ENCODE measurements around the gene AACS.

AACS gene

DNA sequence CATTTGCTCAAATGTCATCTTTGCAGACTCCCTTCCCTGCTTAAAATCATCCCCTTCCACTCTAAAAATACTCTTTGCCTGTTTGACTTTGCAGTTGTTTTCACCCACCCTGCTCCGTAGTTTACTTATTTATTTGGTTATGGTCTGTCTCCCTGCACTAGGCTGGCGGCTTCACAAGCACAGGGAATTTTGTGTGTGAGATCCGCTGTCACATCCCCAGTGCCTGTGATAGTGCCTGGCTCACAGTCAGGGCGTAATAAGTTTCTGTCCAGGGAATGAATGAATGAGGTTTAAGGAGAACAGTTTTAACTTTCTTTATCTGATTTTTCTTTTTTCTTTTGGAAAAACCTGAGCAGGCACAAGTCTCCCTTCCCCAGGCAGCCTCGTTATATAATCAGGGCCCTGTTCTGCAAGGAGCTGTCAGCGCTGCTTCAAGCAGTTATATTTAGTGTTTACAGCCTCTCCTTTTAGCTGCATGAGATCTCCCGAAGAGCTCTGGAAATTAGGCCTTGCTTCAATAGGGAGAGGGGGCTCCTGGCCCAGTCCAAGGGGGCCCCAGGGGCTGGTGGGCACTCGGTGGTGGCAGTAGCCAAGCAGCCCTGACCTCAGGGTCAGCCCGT lies 107.1 kb downstream of the AACS start:
- Histone ChIP-seq H3K9me3 (ENCODE audit: control insufficient read depth in 1 of 2, low read length in 2 of 2) (peaks cover 7 to 15% of the 10 kb centered on the region in 2 donors), H3K27me3 (ENCODE audit: low read depth, low read length) (no peaks in the 10 kb centered on the region), H3K36me3 (ENCODE audit: control insufficient read depth in 1 of 2, insufficient read depth in 2 of 2, low read length in 2 of 2) (no peaks in the 10 kb centered on the region), H3K27ac (ENCODE audit: low read length) (no peak overlapping the region), H3K4me3 (ENCODE audit: low read depth in 1 of 2, low read length in 2 of 2) (no peak overlapping the region), H3K4me1 (ENCODE audit: control insufficient read depth in 1 of 2, insufficient read depth in 2 of 2, low read length in 2 of 2) (no peaks in the 10 kb centered on the region)

DNA sequence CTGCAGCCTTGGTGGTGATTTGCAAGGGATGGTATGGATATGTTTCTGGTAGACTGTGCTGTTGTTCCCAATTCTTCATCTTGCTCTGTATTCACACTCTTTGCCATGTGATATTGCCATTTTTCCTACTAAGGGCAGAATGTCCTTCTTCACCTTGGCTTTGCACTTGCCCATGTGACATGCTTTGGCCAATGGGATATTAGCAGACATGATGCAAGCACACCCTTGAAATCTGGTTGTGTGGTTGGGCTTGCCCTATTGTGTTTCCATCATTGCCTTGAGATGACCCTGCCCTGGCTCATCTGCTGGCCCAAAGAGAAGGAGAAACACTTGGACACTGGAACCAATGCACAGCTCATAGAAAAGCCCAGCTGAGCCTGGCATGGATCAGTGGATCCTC lies 110.3 kb downstream of the AACS start:
- Histone ChIP-seq H3K4me3 (ENCODE audit: low read depth in 1 of 2, low read length in 2 of 2) (no peak overlapping the region), H3K27ac (ENCODE audit: low read length) (no peak overlapping the region), H3K27me3 (ENCODE audit: low read depth, low read length) (no peaks in the 10 kb centered on the region)

DNA sequence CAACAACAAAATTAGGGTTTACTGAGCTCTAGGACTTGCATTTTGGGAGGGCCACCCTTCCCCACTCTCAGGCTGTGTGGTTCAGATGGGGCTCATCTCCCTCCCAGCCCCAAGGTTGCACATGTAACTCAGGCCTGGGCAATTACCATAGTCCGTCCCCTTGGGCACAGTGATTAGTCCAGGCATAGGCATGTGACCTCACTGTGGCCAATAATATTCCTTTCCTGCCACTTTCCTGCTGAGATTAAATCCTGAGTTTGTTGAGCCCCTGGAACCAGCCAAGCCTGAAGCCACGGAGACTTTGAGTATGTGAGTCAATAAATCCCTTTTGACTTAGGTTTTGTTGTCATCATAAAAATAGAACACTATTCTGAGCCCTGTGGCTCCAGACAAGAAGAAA lies 113.0 kb downstream of the AACS start:
- Histone ChIP-seq H3K4me3 (ENCODE audit: low read depth in 1 of 2, low read length in 2 of 2) (no peak overlapping the region), H3K9me3 (ENCODE audit: control insufficient read depth in 1 of 2, low read length in 2 of 2) (peaks cover 0 to 7% of the 10 kb centered on the region in 2 donors), H3K36me3 (ENCODE audit: control insufficient read depth in 1 of 2, insufficient read depth in 2 of 2, low read length in 2 of 2) (no peaks in the 10 kb centered on the region), H3K27ac (ENCODE audit: low read length) (no peak overlapping the region), H3K4me1 (ENCODE audit: control insufficient read depth in 1 of 2, insufficient read depth in 2 of 2, low read length in 2 of 2) (peaks cover 0 to under 1% of the 10 kb centered on the region in 2 donors), H3K27me3 (ENCODE audit: low read depth, low read length) (no peaks in the 10 kb centered on the region)

More for the DNA sequence above, 110.3 kb downstream of the AACS start:
- no peaks in the 10 kb centered on the region for H3K4me1 ChIP-seq (ENCODE audit: control insufficient read depth in 1 of 2, insufficient read depth in 2 of 2, low read length in 2 of 2)
- no peaks in the 10 kb centered on the region for H3K36me3 ChIP-seq (ENCODE audit: control insufficient read depth in 1 of 2, insufficient read depth in 2 of 2, low read length in 2 of 2)
- peaks cover 0 to 7% of the 10 kb centered on the region in 2 donors for H3K9me3 ChIP-seq (ENCODE audit: control insufficient read depth in 1 of 2, low read length in 2 of 2)

DNA sequence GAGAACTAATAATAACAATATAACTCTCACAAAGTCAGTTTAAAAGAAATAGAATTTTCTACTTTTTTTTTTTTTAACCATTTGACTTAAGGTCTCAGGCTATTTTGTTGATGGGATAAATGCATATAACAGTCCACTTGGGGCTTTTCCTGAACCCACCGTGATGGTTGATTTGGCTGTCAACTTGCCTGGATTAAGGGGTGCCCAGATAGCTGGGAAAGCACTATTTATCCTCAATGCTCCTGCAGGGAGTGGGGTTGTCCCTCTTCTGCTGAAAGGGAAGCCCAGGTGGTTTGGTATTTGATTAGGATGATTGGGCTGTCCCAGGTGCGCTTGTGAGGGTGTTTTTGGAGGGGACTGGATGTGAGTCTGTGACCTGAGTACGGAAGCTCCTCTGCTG lies 114.9 kb downstream of the AACS start:
- peaks cover 13% of the 10 kb centered on the region for H3K27me3 ChIP-seq (ENCODE audit: low read depth, low read length)
- no peak overlapping the region for H3K27ac ChIP-seq (ENCODE audit: low read length)
- no peaks in the 10 kb centered on the region for H3K36me3 ChIP-seq (ENCODE audit: control insufficient read depth in 1 of 2, insufficient read depth in 2 of 2, low read length in 2 of 2)
- H3K4me1 ChIP-seq (ENCODE audit: control insufficient read depth in 1 of 2, insufficient read depth in 2 of 2, low read length in 2 of 2): peaks cover 0 to 5% of the 10 kb centered on the region in 2 donors
- no peak overlapping the region for H3K4me3 ChIP-seq (ENCODE audit: low read depth in 1 of 2, low read length in 2 of 2)
- peaks cover 0 to 7% of the 10 kb centered on the region in 2 donors for H3K9me3 ChIP-seq (ENCODE audit: control insufficient read depth in 1 of 2, low read length in 2 of 2)

DNA sequence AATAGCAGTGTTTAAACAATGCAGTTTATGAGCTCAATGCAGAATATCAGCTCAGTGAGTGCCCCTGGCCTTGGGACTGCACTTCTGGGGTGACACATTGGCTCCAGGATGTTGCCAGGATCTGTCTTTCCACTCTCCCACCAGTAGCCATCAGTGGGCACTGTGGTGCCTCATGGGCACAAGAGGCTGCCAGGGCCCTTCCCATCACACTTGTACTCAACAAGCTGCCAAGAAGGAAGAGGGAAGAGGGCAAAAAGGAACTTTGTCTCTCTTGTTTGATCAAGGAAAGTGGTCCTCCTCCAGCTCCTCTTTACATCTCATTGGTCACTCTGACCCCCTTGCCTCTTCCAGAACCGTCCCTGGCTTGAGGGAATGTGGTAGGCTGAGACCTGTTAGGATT lies 115.9 kb downstream of the AACS start:
- H3K9me3 ChIP-seq (ENCODE audit: control insufficient read depth in 1 of 2, low read length in 2 of 2): no peaks in the 10 kb centered on the region
- no peak overlapping the region for H3K27ac ChIP-seq (ENCODE audit: low read length)
- no peak overlapping the region for H3K4me3 ChIP-seq (ENCODE audit: low read depth in 1 of 2, low read length in 2 of 2)
- no peaks in the 10 kb centered on the region for H3K36me3 ChIP-seq (ENCODE audit: control insufficient read depth in 1 of 2, insufficient read depth in 2 of 2, low read length in 2 of 2)
- peaks cover 13% of the 10 kb centered on the region for H3K27me3 ChIP-seq (ENCODE audit: low read depth, low read length)
- peaks cover 0 to 10% of the 10 kb centered on the region in 2 donors for H3K4me1 ChIP-seq (ENCODE audit: control insufficient read depth in 1 of 2, insufficient read depth in 2 of 2, low read length in 2 of 2)

DNA sequence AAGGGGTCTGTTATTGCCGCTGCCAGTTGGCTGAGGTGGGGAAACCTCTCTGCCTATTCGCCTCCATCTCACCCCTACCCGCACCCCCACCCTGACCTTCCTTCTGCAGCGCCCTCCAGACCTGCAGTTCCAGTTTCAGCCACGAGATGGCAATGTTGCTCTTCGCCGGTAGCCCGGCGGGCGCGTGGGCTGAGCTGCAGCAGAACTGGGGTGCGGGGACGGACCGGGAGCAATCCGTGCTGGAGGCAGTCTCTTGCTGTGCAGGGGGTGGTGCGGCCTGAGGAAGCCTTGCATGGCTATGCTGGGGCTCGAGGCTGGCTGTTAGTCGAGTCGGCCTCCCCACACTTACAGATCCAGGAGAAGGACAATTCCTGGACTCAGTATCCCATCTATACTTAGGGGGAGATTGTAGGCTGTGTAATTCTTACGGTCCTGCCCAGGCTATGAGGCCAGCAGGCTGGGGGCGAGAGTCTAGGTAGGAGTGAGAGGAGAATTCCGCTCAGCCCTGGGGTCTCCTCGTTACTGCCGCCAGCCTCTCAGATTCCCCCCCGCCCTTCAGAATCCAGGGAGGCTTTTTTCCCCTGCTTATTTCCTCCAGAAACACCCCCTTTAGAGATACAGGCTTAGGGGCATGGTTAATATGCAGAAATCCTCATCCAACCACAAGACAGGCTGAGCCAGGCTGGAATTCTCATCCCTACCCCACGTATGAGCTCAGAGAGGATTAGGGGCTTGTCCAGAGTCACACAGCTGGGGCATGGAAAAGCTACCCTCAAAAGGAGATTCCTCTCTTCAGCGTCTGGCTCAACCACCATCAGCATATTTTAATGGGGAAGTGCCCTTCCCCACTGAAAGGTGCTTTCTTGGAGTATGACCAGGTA lies 118.2 kb downstream of the AACS start:
- Histone ChIP-seq H3K9me3 (ENCODE audit: control insufficient read depth in 1 of 2, low read length in 2 of 2) (no peaks in the 10 kb centered on the region), H3K27me3 (ENCODE audit: low read depth, low read length) (peaks cover 24% of the 10 kb centered on the region), H3K4me3 (ENCODE audit: low read depth in 1 of 2, low read length in 2 of 2) (no peak overlapping the region), H3K36me3 (ENCODE audit: control insufficient read depth in 1 of 2, insufficient read depth in 2 of 2, low read length in 2 of 2) (no peaks in the 10 kb centered on the region), H3K27ac (ENCODE audit: low read length) (no peak overlapping the region), H3K4me1 (ENCODE audit: control insufficient read depth in 1 of 2, insufficient read depth in 2 of 2, low read length in 2 of 2) (peaks cover 5 to 25% of the 10 kb centered on the region in 2 donors)

DNA sequence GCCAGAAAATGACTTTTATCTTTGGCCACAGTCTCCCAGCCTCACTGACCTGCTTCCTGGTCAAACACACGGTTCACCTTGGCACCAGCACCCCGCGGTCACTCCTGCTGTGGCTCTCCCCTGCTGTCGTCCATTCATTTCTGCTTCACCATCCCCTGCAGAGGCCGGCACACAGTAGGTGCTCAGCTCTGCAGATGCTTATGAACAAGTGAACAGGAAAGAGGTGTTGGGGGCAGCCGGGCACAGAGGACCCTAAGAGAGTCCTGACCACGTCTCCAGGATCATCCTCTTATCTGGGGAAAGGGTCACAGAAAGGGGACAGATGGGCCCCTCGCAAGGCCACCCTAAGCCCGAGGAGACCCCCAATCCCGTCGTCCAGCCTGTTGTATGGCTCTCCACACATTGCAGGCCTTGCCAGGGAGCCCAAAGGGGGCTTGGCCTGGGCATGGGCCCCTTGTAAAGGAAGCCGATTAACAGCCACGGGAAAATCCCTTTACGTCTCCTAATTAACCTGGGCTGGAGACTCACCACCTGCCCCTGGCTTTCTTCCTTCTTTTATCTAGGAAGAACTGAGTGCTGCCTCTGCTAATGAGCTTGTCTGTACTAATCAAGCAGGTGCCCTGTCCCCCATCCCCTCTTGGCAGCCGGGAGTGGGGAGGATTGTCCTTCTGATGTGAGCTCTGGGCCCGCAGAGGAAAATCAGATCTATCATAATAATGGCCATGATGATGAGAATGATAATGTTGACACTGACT lies 119.2 kb downstream of the AACS start:
- H3K27me3 ChIP-seq (ENCODE audit: low read depth, low read length): peaks cover 33% of the 10 kb centered on the region
- no peak overlapping the region for H3K4me3 ChIP-seq (ENCODE audit: low read depth in 1 of 2, low read length in 2 of 2)
- no peaks in the 10 kb centered on the region for H3K36me3 ChIP-seq (ENCODE audit: control insufficient read depth in 1 of 2, insufficient read depth in 2 of 2, low read length in 2 of 2)
- no peak overlapping the region for H3K27ac ChIP-seq (ENCODE audit: low read length)
- no peaks in the 10 kb centered on the region for H3K9me3 ChIP-seq (ENCODE audit: control insufficient read depth in 1 of 2, low read length in 2 of 2)
- peaks cover 5 to 25% of the 10 kb centered on the region in 2 donors for H3K4me1 ChIP-seq (ENCODE audit: control insufficient read depth in 1 of 2, insufficient read depth in 2 of 2, low read length in 2 of 2)

DNA sequence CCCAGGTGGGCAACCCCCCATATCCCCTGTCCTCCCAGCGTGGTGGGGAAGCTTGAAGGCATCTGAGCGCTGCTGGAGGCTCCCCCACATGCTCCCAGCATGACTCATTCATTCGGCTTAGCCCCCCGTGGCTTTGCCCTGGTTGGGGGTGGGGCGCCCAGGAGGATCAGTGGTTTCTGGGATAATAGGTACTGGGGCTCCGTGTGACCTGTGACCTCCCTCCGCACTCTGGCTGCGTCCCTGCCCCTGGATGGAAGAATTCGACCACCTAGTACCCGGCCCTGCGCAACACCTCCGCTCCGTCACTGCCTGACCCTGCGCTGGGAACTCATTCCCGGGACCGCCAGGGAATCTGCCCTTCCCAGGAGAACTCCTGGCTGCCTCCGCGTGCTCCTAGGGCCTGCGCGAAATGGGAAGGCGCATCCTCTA lies 120.1 kb downstream of the AACS start:
- no peak overlapping the region for H3K27ac ChIP-seq (ENCODE audit: low read length)
- peaks cover 5 to 25% of the 10 kb centered on the region in 2 donors for H3K4me1 ChIP-seq (ENCODE audit: control insufficient read depth in 1 of 2, insufficient read depth in 2 of 2, low read length in 2 of 2)
- H3K27me3 ChIP-seq (ENCODE audit: low read depth, low read length): peaks cover 42% of the 10 kb centered on the region
- no peaks in the 10 kb centered on the region for H3K9me3 ChIP-seq (ENCODE audit: control insufficient read depth in 1 of 2, low read length in 2 of 2)
- H3K36me3 ChIP-seq (ENCODE audit: control insufficient read depth in 1 of 2, insufficient read depth in 2 of 2, low read length in 2 of 2): no peaks in the 10 kb centered on the region
- H3K4me3 ChIP-seq (ENCODE audit: low read depth in 1 of 2, low read length in 2 of 2): peak overlapping the region in 1 of 2 donors; percentile 45

DNA sequence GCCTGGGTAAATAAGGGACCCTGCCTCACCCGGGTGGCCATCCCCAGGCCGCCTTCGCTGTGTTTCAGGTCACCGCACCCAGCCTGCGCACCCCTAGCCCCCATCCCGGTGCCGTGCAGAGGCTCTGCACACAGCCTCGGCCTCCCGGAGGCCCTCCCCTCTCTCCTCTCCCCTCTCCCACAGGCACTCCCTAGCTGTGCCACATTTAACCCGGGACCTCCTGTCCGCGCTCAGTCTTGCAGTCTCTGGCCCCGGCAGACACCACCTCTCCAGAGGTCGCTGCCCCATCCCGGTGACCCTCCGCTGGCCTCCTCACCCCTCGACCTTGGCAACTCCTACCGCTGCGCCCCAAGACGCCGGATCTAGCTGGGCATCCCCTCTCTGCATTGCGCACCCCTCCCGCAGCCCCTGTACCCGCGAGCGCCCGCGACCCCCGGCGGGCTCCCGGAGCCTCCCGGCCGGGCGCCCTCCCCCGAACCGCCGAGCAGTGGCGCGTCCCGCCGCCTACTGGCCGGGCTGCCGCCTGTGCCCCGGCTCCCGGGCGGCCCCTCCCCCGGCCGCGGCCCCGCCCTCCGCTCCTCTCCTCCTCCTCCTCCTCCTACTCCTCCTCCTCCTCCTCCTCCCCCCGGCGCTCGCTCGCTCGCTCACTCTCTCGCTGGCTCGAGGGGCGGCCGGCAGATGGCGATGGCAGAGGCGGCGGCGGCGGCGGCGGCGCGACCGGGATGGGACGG lies 120.7 kb downstream of the AACS start, which contains the start of gene TMEM132B:
TSS of gene TMEM132B (plus strand) at position 647 of the 731 bp plus-strand sequence.
- Histone ChIP-seq H3K36me3 (ENCODE audit: control insufficient read depth in 1 of 2, insufficient read depth in 2 of 2, low read length in 2 of 2) (no peaks in the 10 kb centered on the region), H3K4me1 (ENCODE audit: control insufficient read depth in 1 of 2, insufficient read depth in 2 of 2, low read length in 2 of 2) (peaks cover 5 to 25% of the 10 kb centered on the region in 2 donors), H3K27me3 (ENCODE audit: low read depth, low read length) (peaks cover 42% of the 10 kb centered on the region), H3K27ac (ENCODE audit: low read length) (no peak within 1 kb of the TSS), H3K4me3 (ENCODE audit: low read depth in 1 of 2, low read length in 2 of 2) (peak within 1 kb of the TSS in 1 of 2 donors; percentile 64), H3K9me3 (ENCODE audit: control insufficient read depth in 1 of 2, low read length in 2 of 2) (no peaks in the 10 kb centered on the region)

DNA sequence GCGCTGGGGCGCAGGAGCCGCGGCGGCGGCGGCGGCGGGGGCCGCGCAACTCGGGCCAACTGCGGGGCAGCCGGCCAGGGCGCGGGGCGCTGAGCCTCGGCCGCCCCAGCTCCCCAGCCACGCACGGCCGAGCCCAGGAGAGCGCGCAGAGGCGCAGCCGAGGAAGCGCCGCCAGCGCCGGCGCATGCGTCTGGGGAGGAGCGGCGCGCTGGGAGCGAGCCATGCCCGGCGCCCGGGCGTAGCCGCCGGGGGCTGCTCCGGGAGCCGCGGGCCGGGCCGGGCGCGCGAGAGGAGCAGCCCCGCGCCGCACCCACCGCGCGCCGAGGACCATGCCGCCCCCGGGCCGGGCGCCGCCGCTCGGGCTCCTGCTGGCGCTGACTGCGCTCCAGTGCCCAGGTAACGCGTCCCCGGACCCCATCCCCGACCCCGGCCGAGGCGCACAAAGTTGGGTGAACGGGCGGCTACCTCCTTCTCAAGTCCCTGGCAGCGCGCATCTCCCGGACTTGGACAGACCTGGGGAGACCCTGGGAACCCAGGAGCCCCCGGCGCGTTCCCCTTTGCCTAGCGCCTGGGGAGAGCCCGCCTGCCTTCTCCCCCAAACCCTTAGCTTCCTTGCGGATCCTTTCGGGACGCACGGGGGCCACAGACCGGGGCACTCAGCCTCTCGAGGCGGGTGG lies 121.4 kb downstream of the AACS start:
- no peaks in the 10 kb centered on the region for H3K36me3 ChIP-seq (ENCODE audit: control insufficient read depth in 1 of 2, insufficient read depth in 2 of 2, low read length in 2 of 2)
- peaks cover 42% of the 10 kb centered on the region for H3K27me3 ChIP-seq (ENCODE audit: low read depth, low read length)
- H3K27ac ChIP-seq (ENCODE audit: low read length): no peak overlapping the region
- H3K4me3 ChIP-seq (ENCODE audit: low read depth in 1 of 2, low read length in 2 of 2): peak overlapping the region in 1 of 2 donors; percentile 64
- H3K4me1 ChIP-seq (ENCODE audit: control insufficient read depth in 1 of 2, insufficient read depth in 2 of 2, low read length in 2 of 2): peaks cover 5 to 25% of the 10 kb centered on the region in 2 donors
- no peaks in the 10 kb centered on the region for H3K9me3 ChIP-seq (ENCODE audit: control insufficient read depth in 1 of 2, low read length in 2 of 2)
